T-helper 1 cell treated with Interleukin-12 subunit alpha and Interleukin-12 subunit beta and Interleukin-4 antibody, amounts not matched to agents 30 μg/mL and 1 μg/mL, for 36 hours (primary cell): ENCODE results near the gene OPRM1.
A peak's percentile ranks its signal among the peaks of the same experiment; 100 is the strongest.
"Not testable (repeated sequence)": the region's sequence is repeated elsewhere in the genome, so short reads cannot be mapped to it uniquely, and the experiment has no call there.

Source experiments
- H3K27ac Mint-ChIP-seq: one replicate; pipeline ENCODE4 v1.8.0; 2021; ENCODE audit warnings: mild to moderate bottlenecking, mixed read lengths
- H3K27me3 Mint-ChIP-seq: one replicate; pipeline ENCODE4 v1.8.0; 2021; ENCODE audit warnings: low read depth, mixed read lengths
- H3K36me3 Mint-ChIP-seq: one replicate; pipeline ENCODE4 v1.8.0; 2021; ENCODE audit warnings: low read depth, mixed read lengths
- H3K4me1 Mint-ChIP-seq: one replicate; pipeline ENCODE4 v1.8.0; 2021; ENCODE audit warnings: low read depth, mixed read lengths
- H3K4me3 Mint-ChIP-seq: one replicate; pipeline ENCODE4 v1.8.0; 2021; ENCODE audit warnings: mild to moderate bottlenecking, moderate library complexity, mixed read lengths
- H3K9me3 Mint-ChIP-seq: one replicate; pipeline ENCODE4 v1.8.0; 2021; ENCODE audit warnings: mixed read lengths

OPRM1 gene

GRCh38 chr6:154187714-154188113 is 148.7 kb downstream of the OPRM1 start:
- Mint-ChIP-seq H3K36me3 (peaks cover 11% of the 10 kb centered on the region), H3K9me3 (peaks cover 4% of the 10 kb centered on the region), H3K4me3 (no peak overlapping the region), H3K27me3 (no peaks in the 10 kb centered on the region), H3K4me1 (peaks cover 5% of the 10 kb centered on the region), H3K27ac (no peak overlapping the region)

GRCh38 chr6:154196333-154196885 is 157.4 kb downstream of the OPRM1 start:
- Mint-ChIP-seq H3K4me3 (no peak overlapping the region), H3K27ac (no peak overlapping the region), H3K36me3 (peaks cover 2% of the 10 kb centered on the region), H3K9me3 (peaks cover 5% of the 10 kb centered on the region), H3K27me3 (no peaks in the 10 kb centered on the region), H3K4me1 (peaks cover 6% of the 10 kb centered on the region)

- H3K4me1 Mint-ChIP-seq = peaks cover 6% of the 10 kb centered on the region
- H3K27me3 Mint-ChIP-seq = no peaks in the 10 kb centered on the region
- peaks cover 5% of the 10 kb centered on the region for H3K9me3 Mint-ChIP-seq
- no peak overlapping the region for H3K27ac Mint-ChIP-seq
- peak overlapping the region; percentile 1 for H3K4me3 Mint-ChIP-seq
- peaks cover 4% of the 10 kb centered on the region for H3K36me3 Mint-ChIP-seq
Observed at GRCh38 chr6:154197196-154197860, 158.3 kb downstream of the OPRM1 start.

- peaks cover 10% of the 10 kb centered on the region for H3K4me1 Mint-ChIP-seq
- not testable (repeated sequence) for H3K4me3 Mint-ChIP-seq, H3K9me3 Mint-ChIP-seq, H3K27me3 Mint-ChIP-seq, H3K27ac Mint-ChIP-seq
- peaks cover 18% of the 10 kb centered on the region for H3K36me3 Mint-ChIP-seq
Observed at GRCh38 chr6:154201688-154202087, 162.6 kb downstream of the OPRM1 start.

- H3K27ac Mint-ChIP-seq = no peak overlapping the region
- peaks cover 10% of the 10 kb centered on the region for H3K4me1 Mint-ChIP-seq
Observed at GRCh38 chr6:154202339-154202738, 163.3 kb downstream of the OPRM1 start.

GRCh38 chr6:154202958-154203357 is 163.9 kb downstream of the OPRM1 start:
- H3K27ac Mint-ChIP-seq = no peak overlapping the region
- no peak overlapping the region for H3K4me3 Mint-ChIP-seq
- no peaks in the 10 kb centered on the region for H3K9me3 Mint-ChIP-seq
- peaks cover 21% of the 10 kb centered on the region for H3K36me3 Mint-ChIP-seq
- peaks cover 7% of the 10 kb centered on the region for H3K4me1 Mint-ChIP-seq
- H3K27me3 Mint-ChIP-seq = no peaks in the 10 kb centered on the region

More at GRCh38 chr6:154202339-154202738, 163.3 kb downstream of the OPRM1 start:
- no peaks in the 10 kb centered on the region for H3K27me3 Mint-ChIP-seq
- H3K9me3 Mint-ChIP-seq = no peaks in the 10 kb centered on the region
- H3K36me3 Mint-ChIP-seq = peaks cover 18% of the 10 kb centered on the region
- no peak overlapping the region for H3K4me3 Mint-ChIP-seq

GRCh38 chr6:154206141-154206540 is 167.1 kb downstream of the OPRM1 start:
- H3K27ac Mint-ChIP-seq = no peak overlapping the region
- peaks cover 4% of the 10 kb centered on the region for H3K4me1 Mint-ChIP-seq
- peaks cover 3% of the 10 kb centered on the region for H3K9me3 Mint-ChIP-seq
- no peak overlapping the region for H3K4me3 Mint-ChIP-seq
- H3K27me3 Mint-ChIP-seq = no peaks in the 10 kb centered on the region
- H3K36me3 Mint-ChIP-seq = peaks cover 27% of the 10 kb centered on the region

GRCh38 chr6:154206996-154207395 is 168.0 kb downstream of the OPRM1 start:
- Mint-ChIP-seq H3K9me3 (peaks cover 3% of the 10 kb centered on the region), H3K4me3 (no peak overlapping the region), H3K27me3 (no peaks in the 10 kb centered on the region), H3K36me3 (peaks cover 27% of the 10 kb centered on the region), H3K27ac (no peak overlapping the region), H3K4me1 (peaks cover 4% of the 10 kb centered on the region)

GRCh38 chr6:154209555-154209954 is 170.5 kb downstream of the OPRM1 start:
- H3K9me3 Mint-ChIP-seq = peaks cover 3% of the 10 kb centered on the region
- no peak overlapping the region for H3K4me3 Mint-ChIP-seq
- H3K27me3 Mint-ChIP-seq = no peaks in the 10 kb centered on the region
- H3K36me3 Mint-ChIP-seq = peaks cover 26% of the 10 kb centered on the region
- H3K4me1 Mint-ChIP-seq = no peaks in the 10 kb centered on the region
- no peak overlapping the region for H3K27ac Mint-ChIP-seq

GRCh38 chr6:154210678-154211077 is 171.6 kb downstream of the OPRM1 start:
- peaks cover 21% of the 10 kb centered on the region for H3K36me3 Mint-ChIP-seq
- H3K4me3 Mint-ChIP-seq = no peak overlapping the region
- no peak overlapping the region for H3K27ac Mint-ChIP-seq
- peaks cover 3% of the 10 kb centered on the region for H3K9me3 Mint-ChIP-seq
- H3K4me1 Mint-ChIP-seq = no peaks in the 10 kb centered on the region
- no peaks in the 10 kb centered on the region for H3K27me3 Mint-ChIP-seq

GRCh38 chr6:154213782-154214181 is 174.7 kb downstream of the OPRM1 start:
- H3K36me3 Mint-ChIP-seq = peaks cover 11% of the 10 kb centered on the region
- no peak overlapping the region for H3K27ac Mint-ChIP-seq
- no peaks in the 10 kb centered on the region for H3K27me3 Mint-ChIP-seq
- peaks cover 8% of the 10 kb centered on the region for H3K4me1 Mint-ChIP-seq
- H3K4me3 Mint-ChIP-seq = no peak overlapping the region
- H3K9me3 Mint-ChIP-seq = no peaks in the 10 kb centered on the region

GRCh38 chr6:154218301-154218700 is 179.3 kb downstream of the OPRM1 start:
- Mint-ChIP-seq H3K27me3 (no peaks in the 10 kb centered on the region), H3K36me3 (peaks cover 10% of the 10 kb centered on the region), H3K27ac (no peak overlapping the region), H3K9me3 (no peaks in the 10 kb centered on the region), H3K4me3 (no peak overlapping the region), H3K4me1 (peaks cover 13% of the 10 kb centered on the region)

- Mint-ChIP-seq H3K4me3 (no peak overlapping the region), H3K27ac (no peak overlapping the region), H3K9me3 (no peaks in the 10 kb centered on the region), H3K4me1 (peaks cover 13% of the 10 kb centered on the region), H3K27me3 (no peaks in the 10 kb centered on the region), H3K36me3 (peaks cover 10% of the 10 kb centered on the region)
Observed at GRCh38 chr6:154218787-154219186, 179.7 kb downstream of the OPRM1 start.

- no peaks in the 10 kb centered on the region for H3K9me3 Mint-ChIP-seq
- H3K27me3 Mint-ChIP-seq = no peaks in the 10 kb centered on the region
- peaks cover 10% of the 10 kb centered on the region for H3K36me3 Mint-ChIP-seq
- H3K4me3 Mint-ChIP-seq = no peak overlapping the region
- H3K4me1 Mint-ChIP-seq = peaks cover 17% of the 10 kb centered on the region
- H3K27ac Mint-ChIP-seq = no peak overlapping the region
Observed at GRCh38 chr6:154219250-154219649, 180.2 kb downstream of the OPRM1 start.

- H3K27me3 Mint-ChIP-seq = no peaks in the 10 kb centered on the region
- H3K4me3 Mint-ChIP-seq = no peak overlapping the region
- H3K27ac Mint-ChIP-seq = no peak overlapping the region
- H3K36me3 Mint-ChIP-seq = peaks cover 11% of the 10 kb centered on the region
- no peaks in the 10 kb centered on the region for H3K9me3 Mint-ChIP-seq
- peaks cover 17% of the 10 kb centered on the region for H3K4me1 Mint-ChIP-seq
Observed at GRCh38 chr6:154222716-154223115, 183.7 kb downstream of the OPRM1 start.
